Epithelial cell of proximal tubule (primary cell): ENCODE measurements around the gene RAB14. TPM values are rescaled to one million over a fixed set of nuclear protein-coding genes. Genes with fewer than 3 reads are reported as not detected.
"Not testable (repeated sequence)": the region's sequence is repeated elsewhere in the genome, so short reads cannot be mapped to it uniquely, and the experiment has no call there.

ENCODE experiments used
- DNase-seq: peaks from one replicate; pipeline ENCODE4 v3.0.0-alpha.2; 2011; ENCODE audit warnings: low read depth
- H3K4me3 ChIP-seq: 2 replicates; pipeline ENCODE4 v1.5.1; 2011; ENCODE audit warnings: low read depth, mild to moderate bottlenecking, low read length
- CTCF ChIP-seq: conservative IDR thresholded peaks from 2 replicates; pipeline ENCODE4 v1.5.1; 2012; ENCODE audit warnings: low read depth, mild to moderate bottlenecking, low read length
- total RNA-seq: library from RNA; depleted of rRNA; stranded (reverse); fragments of >200 nt; gene quantifications from 2 replicates; pipeline ENCODE4 v1.2.3, GENCODE V29; 2015

RAB14 gene
- total RNA-seq, 1 donor from 2014 or later, result 15.5 TPM

GRCh38 chr9:121185178-121185745, 16.4 kb downstream of the RAB14 start:
- H3K4me3 ChIP-seq, result no peak overlapping the region
- TF ChIP-seq CTCF, result no peak
- DNase-seq, result no peak

DNA sequence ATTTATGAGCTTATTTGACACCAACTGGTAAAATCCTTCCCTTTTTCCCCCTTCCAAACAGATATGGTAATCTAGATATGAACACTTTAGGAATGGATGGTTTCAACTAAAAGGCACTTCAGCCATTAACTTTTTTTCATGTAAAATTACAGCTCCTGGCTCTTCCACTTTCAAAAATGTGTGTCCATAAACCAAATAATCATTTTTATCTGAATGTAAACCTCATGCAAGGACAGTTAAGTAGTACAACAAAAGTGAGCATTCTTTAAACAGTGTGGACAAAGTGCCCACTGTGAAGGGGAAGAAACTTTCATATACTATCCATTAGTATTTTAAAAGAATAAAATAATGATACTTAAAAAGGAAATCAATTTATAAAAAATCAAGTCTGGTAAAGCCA, 17.2 kb downstream of the RAB14 start:
- no peak for DNase-seq
- H3K4me3 ChIP-seq, result no peak overlapping the region
- TF ChIP-seq CTCF, result no peak

DNA sequence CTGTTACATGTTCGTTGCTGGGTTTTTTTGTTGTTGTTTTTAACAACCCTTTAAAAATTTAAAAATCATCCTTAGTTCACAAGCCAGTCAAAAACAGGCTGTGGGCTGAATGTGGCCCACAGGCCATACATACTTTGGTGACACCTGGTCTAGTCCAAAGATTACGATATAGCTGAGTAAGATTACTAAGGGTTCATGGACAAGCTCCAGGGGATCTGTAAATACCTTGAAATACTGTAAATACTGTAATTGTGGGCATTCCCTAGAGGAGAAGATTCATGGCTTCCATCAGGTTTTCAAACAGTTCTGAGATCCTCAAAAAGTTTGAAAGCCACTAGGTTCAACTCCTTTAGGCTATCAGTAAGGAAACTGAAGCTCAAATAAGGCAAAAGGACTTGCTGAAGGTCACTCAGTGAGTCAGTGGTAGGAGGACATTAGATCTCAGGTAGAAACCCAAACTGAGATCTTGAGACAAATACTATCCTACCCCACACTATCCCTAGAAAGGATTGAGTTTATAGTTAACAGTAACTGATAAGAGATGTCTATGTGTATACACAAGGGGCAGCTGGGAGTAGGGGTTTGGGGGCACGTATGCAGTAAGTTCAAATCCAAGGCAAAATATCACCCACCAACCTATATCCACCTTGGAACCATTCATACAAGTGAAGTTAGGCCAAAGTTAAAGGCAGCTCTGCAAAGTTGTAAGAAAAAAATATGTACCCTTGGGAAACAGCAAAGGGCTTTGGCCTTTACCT, 17.8 kb downstream of the RAB14 start:
- no peak for DNase-seq
- no peak overlapping the region for H3K4me3 ChIP-seq
- no peak for TF ChIP-seq CTCF

- H3K4me3 ChIP-seq, result no peak overlapping the region
- TF ChIP-seq CTCF, result no peak
- DNase-seq, result no peak
Measured at GRCh38 chr9:121182989-121183388, 18.7 kb downstream of the RAB14 start.

DNA sequence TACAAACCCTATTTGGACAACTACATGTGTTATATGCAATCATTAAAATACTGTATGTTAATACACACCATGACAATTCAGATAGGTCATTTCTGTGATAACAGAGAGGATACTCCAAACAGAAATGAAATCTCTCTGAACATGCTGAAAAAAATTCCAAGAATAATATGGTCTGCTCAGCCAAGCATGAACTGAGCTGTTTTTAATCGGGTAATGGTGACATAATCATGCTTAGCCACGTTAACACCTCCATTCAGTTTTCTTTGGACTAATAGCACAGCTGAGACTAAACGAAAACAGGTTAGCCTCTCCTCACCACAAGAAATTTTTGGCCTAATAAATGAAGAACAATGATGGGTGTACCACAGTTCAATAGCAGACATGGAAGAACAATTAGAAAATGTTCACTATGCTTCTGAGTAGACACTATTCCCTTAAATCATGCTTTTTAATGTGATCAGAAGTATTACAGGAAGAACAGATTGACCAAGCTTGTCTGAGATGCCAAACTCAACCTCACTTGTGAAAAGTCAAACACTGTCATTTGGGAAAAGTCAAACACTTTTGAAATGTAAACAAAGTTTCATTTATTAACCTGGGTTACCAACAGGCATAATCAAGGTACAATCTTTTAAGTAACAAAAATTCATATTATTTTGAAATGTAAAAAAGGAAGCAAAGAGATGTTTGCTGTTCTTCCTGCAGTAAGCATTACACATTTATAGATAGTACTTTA, 19.4 kb downstream of the RAB14 start:
- H3K4me3 ChIP-seq, result no peak overlapping the region
- DNase-seq, result no peak
- no peak for TF ChIP-seq CTCF

DNA sequence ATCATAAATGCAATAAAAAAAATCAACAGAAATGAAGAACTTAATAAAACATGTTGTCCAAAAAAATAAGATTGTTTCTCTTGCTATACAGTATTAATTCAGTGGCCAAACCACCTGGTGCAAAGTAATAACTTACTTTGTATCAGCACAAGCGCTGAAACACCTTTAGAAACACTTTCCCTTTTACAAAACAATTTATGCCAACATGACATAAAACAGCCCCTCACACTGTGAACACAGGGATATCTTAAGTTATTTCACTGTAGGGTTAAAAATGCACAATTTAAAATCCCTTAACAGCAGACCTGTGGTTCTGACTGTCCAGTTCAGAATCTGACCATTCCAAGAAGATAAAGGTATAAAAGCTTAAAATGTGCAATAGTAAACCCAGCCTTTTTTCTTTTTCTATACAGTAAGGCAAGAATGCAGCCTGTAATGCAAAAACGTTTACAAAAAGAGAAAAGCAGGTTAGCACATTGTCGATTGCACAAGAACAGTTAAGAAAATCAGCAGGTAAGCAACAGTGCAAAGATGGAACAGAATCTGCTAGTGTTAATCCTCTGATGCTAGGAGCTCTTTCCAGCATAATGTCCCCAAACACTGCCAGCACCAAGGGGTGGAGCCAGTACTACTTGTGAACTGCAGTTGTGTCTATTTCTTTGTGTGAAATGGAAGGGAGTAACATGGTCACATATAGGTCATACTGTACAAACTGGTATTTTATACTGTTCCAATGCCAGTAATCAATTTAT, 21.6 kb downstream of the RAB14 start:
- DNase-seq, result no peak
- no peak overlapping the region for H3K4me3 ChIP-seq

GRCh38 chr9:121179373-121179721, 22.3 kb downstream of the RAB14 start:
- not testable (repeated sequence) for DNase-seq, H3K4me3 ChIP-seq

More for the DNA sequence above, 21.6 kb downstream of the RAB14 start:
- no peak for TF ChIP-seq CTCF
